HG02798 (cell line): ENCODE measurements around the gene UHRF2.
"Not testable (repeated sequence)": the region's sequence is repeated elsewhere in the genome, so short reads cannot be mapped to it uniquely, and the experiment has no call there.

Experiments
- ATAC-seq: cut with Tn5 transposase; IDR thresholded peaks from one replicate; pipeline ENCODE4 v1.9.1; 2021; ENCODE audit warnings: mild to moderate bottlenecking; ENCODE audit not compliant: unreplicated experiment, poor library complexity

The UHRF2 gene

GRCh38 chr9:6484210-6484609 lies 71.2 kb downstream of the UHRF2 start:
- ATAC-seq: no peak

GRCh38 chr9:6488395-6488794 lies 75.4 kb downstream of the UHRF2 start:
- ATAC-seq: no peak

GRCh38 chr9:6489099-6489498 lies 76.1 kb downstream of the UHRF2 start:
- no peak for ATAC-seq

- no peak for ATAC-seq
These were observed 77.9 kb downstream of the UHRF2 start for GRCh38 chr9:6490863-6491262.

GRCh38 chr9:6495466-6495865 lies 82.5 kb downstream of the UHRF2 start:
- ATAC-seq: no peak

- no peak for ATAC-seq
These were observed 86.0 kb downstream of the UHRF2 start for GRCh38 chr9:6498982-6499381.

GRCh38 chr9:6501526-6502210 lies 88.7 kb downstream of the UHRF2 start:
- no peak for ATAC-seq

- no peak for ATAC-seq
These were observed 89.4 kb downstream of the UHRF2 start for GRCh38 chr9:6502399-6502798.

- no peak for ATAC-seq
These were observed 93.6 kb downstream of the UHRF2 start for GRCh38 chr9:6506571-6506970.

- no peak for ATAC-seq
These were observed 99.2 kb downstream of the UHRF2 start for GRCh38 chr9:6512085-6512657.

- ATAC-seq: no peak
These were observed 109.3 kb downstream of the UHRF2 start for GRCh38 chr9:6522263-6522662.

- ATAC-seq: no peak
These were observed 112.5 kb downstream of the UHRF2 start for GRCh38 chr9:6525326-6526045.

GRCh38 chr9:6535594-6535993 lies 122.6 kb downstream of the UHRF2 start:
- no peak for ATAC-seq

- ATAC-seq: no peak
These were observed 125.7 kb downstream of the UHRF2 start for GRCh38 chr9:6538666-6539071.

- ATAC-seq: not testable (repeated sequence)
These were observed 129.6 kb downstream of the UHRF2 start for GRCh38 chr9:6542617-6543016.

- no peak for ATAC-seq
These were observed 130.2 kb downstream of the UHRF2 start for GRCh38 chr9:6543204-6543603.

- no peak for ATAC-seq
These were observed 132.2 kb downstream of the UHRF2 start for GRCh38 chr9:6545017-6545691.

GRCh38 chr9:6549106-6549800 lies 136.3 kb downstream of the UHRF2 start:
- no peak for ATAC-seq

GRCh38 chr9:6551136-6551535 lies 138.1 kb downstream of the UHRF2 start:
- ATAC-seq: no peak

- no peak for ATAC-seq
These were observed 139.0 kb downstream of the UHRF2 start for GRCh38 chr9:6552033-6552432.
